HepG2 (cell line): ENCODE measurements around the gene RASGRP4. TPM values are rescaled to one million over a fixed set of nuclear protein-coding genes. Genes with fewer than 3 reads are reported as not detected.
A peak's percentile ranks its signal among the peaks of the same experiment; 100 is the strongest.

ENCODE experiments used
- ARID4A ChIP-seq: sonication (generic); formaldehyde crosslinking; IDR thresholded peaks from 2 replicates; pipeline ENCODE4 v1.5.0; 2020; ENCODE audit warnings: mild to moderate bottlenecking, missing genetic modification reagents, borderline replicate concordance
- ARNTL ChIP-seq: sonication (generic); formaldehyde crosslinking; IDR thresholded peaks from 2 replicates; pipeline ENCODE4 v1.4.0; 2020; ENCODE audit warnings: mild to moderate bottlenecking, missing genetic modification reagents
- CERS6 ChIP-seq: sonication (generic); formaldehyde crosslinking; IDR thresholded peaks from 2 replicates; pipeline ENCODE4 v1.5.0; 2020; ENCODE audit warnings: missing genetic modification reagents
- FOSL2 ChIP-seq: sonication (generic); formaldehyde crosslinking; IDR thresholded peaks from 2 replicates; pipeline ENCODE4 v1.4.0; 2020; ENCODE audit warnings: missing genetic modification reagents
- GTF2F1 ChIP-seq: fragments of 150-350 bp; IDR thresholded peaks from 2 replicates; pipeline ENCODE4 v1.6.1; 2014; ENCODE audit warnings: low read length
- YY1 ChIP-seq: IDR thresholded peaks from 2 replicates; pipeline ENCODE4 v1.6.1; 2011; ENCODE audit warnings: low read length, low read depth, moderate library complexity, mild to moderate bottlenecking; ENCODE audit not compliant: insufficient read depth, insufficient replicate concordance
- ZHX2 ChIP-seq, 2 experiments: sonication (generic) in 1 of 2; formaldehyde crosslinking in 1 of 2; IDR thresholded peaks; 2 replicates each; pipeline versions ENCODE4 v1.6.1 to v1.9.0; 2014 to 2022; ENCODE audit warnings: antibody characterized with exemption in 1 of 2, borderline replicate concordance in 1 of 2, inconsistent platforms in 1 of 2, low read depth in 1 of 2, missing genetic modification reagents in 1 of 2
- ZNF235 ChIP-seq: sonication (generic); formaldehyde crosslinking; IDR thresholded peaks from 2 replicates; pipeline ENCODE4 v1.8.1; 2023; ENCODE audit warnings: mild to moderate bottlenecking, missing genetic modification reagents, borderline replicate concordance
- ZNF276 ChIP-seq: sonication (generic); formaldehyde crosslinking; IDR thresholded peaks from 2 replicates; pipeline ENCODE4 v1.4.0; 2020; ENCODE audit warnings: mild to moderate bottlenecking, low read depth, missing genetic modification reagents
- ZNF451 ChIP-seq: sonication (generic); formaldehyde crosslinking; IDR thresholded peaks from 2 replicates; pipeline ENCODE4 v1.5.0; 2020; ENCODE audit warnings: mild to moderate bottlenecking, missing genetic modification reagents
- ZNF549 ChIP-seq: sonication (generic); formaldehyde crosslinking; IDR thresholded peaks from 2 replicates; pipeline ENCODE4 v1.5.0; 2020; ENCODE audit warnings: missing genetic modification reagents
- ZNF816 ChIP-seq: sonication (generic); formaldehyde crosslinking; IDR thresholded peaks from 2 replicates; pipeline ENCODE4 v1.8.0; 2022; ENCODE audit warnings: missing genetic modification reagents, mild to moderate bottlenecking, borderline replicate concordance
- ZSCAN12 ChIP-seq: sonication (generic); formaldehyde crosslinking; IDR thresholded peaks from 2 replicates; pipeline ENCODE4 v1.9.0; 2021; ENCODE audit warnings: mild to moderate bottlenecking, missing genetic modification reagents
- polyA plus RNA-seq, 8 experiments: library from polyadenylated mRNA; depleted of rRNA in 3 of 8; stranded (reverse) in 7 of 8; unstranded in 1 of 8; fragments of >200 nt; fragmentation: Illumina TruSeq in 4 of 8; extraction: Trizol in 4 of 8; gene quantifications; 2 replicates each; pipeline versions ENCODE4 v1.2.1 to v1.2.3, GENCODE V29; 2011 to 2016; ENCODE audit warnings: low read depth in 4 of 8, missing spikeins in 1 of 8, mixed read lengths in 1 of 8; ENCODE audit not compliant: insufficient read depth in 1 of 8
- total RNA-seq, 5 experiments: library from RNA; depleted of rRNA; stranded (reverse); fragments of >200 nt; fragmentation: Illumina TruSeq; extraction: Trizol; gene quantifications; 2 replicates each; pipeline ENCODE4 v1.2.3, GENCODE V29; 2016; ENCODE audit warnings: low read depth in 1 of 5

The RASGRP4 gene
- total and polyA plus RNA-seq, 2 of the 13 experiments (the other 11 are each of a cell fraction or from before 2014, with no cell fraction given), result not detected

- TF ChIP-seq ZNF276 (CRISPR knock-in tag), result peak; percentile 52; the same call in 1 of the 2 replicates
- peak; percentile 80; the same call in 1 of the 2 replicates for TF ChIP-seq ZNF235
- peak; percentile 80; the same call in 1 of the 2 replicates for TF ChIP-seq ZSCAN12
- TF ChIP-seq YY1, result peak; percentile 77
- no peak for TF ChIP-seq GTF2F1
- 0 out of 2 replicates have a peak, but pooled peaks have one; percentile 38 for TF ChIP-seq ZNF451
- no peak for TF ChIP-seq CERS6
- peak; percentile 33; the same call in 1 of the 2 replicates for TF ChIP-seq FOSL2 (CRISPR knock-in tag)
- 0 out of 2 replicates have a peak, but pooled peaks have one; percentile 37 for TF ChIP-seq ZNF549 (CRISPR knock-in tag)
- TF ChIP-seq ARNTL, result peak; percentile 55; the same call in 1 of the 2 replicates
- TF ChIP-seq ZHX2 (IDR thresholded peaks at IDR 0.05; ENCODE audit: low read depth), result no peak
- no peak; the same call in 1 of the 2 replicates for TF ChIP-seq ZHX2 (CRISPR knock-in tag; IDR thresholded peaks at IDR 0.05; ENCODE audit: borderline replicate concordance)
- no peak for TF ChIP-seq ZNF816
- peak; percentile 93 for TF ChIP-seq ARID4A (CRISPR knock-in tag)
Observed at GRCh38 chr19:38402967-38403674, 22.9 kb downstream of the RASGRP4 start, which contains the start of gene FAM98C (continued).
